Right ventricle myocardium superior (tissue), 1 donor: ENCODE measurements around the gene ZNF804B. TPM values are rescaled to one million over a fixed set of nuclear protein-coding genes. Genes with fewer than 3 reads are reported as not detected.

ENCODE experiments used
- ATAC-seq: fragments of 200-7000 bp; cut with Tn5 transposase; one replicate; pipeline ENCODE4 v1.9.1; 2020; ENCODE audit warnings: mild to moderate bottlenecking; ENCODE audit not compliant: poor library complexity
- DNase-seq: peaks from one replicate; pipeline ENCODE4 v3.0.0-alpha.2; 2020
- intact Hi-C: fragments of 100-400 bp; cut with DNase I; formaldehyde crosslinking; loops from one replicate; pipeline ENCODE4 v1.11.2; 2022
- total RNA-seq: library from RNA; stranded (reverse); fragmentation: NEBNext Ultra II Directional; extraction: Animal tissue kit (Norgen Biotek cat#: 25700); gene quantifications from one replicate; pipeline ENCODE4 v1.2.1, GENCODE V29; 2021
- donor health status: DM: no; HTN: yes; CAD: no; lungs with severe emphysema.

Gene ZNF804B
- total RNA-seq, 1 donor from 2014 or later: not detected

DNA sequence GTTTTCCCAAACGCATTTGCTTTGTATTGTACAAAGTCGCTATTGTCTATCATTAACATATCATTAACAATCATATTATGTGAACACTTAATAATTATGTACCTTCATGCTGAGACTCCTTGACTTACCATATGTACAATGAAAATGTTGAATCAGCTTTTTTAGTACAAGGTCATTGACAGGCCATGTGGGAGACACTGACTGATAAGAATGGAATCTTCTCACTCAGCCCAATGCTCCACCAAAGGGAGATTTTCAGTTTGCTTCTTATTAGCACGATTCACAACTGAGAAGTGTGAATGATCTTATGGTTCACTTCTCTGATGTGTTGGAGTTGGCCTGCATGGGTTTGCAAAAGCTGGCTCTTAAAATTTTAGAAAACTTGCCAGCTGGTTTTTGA, 289.5 kb downstream of the ZNF804B start:
- intact Hi-C loops: no loop called here
- ATAC-seq (no peak), DNase-seq (no peak)

DNA sequence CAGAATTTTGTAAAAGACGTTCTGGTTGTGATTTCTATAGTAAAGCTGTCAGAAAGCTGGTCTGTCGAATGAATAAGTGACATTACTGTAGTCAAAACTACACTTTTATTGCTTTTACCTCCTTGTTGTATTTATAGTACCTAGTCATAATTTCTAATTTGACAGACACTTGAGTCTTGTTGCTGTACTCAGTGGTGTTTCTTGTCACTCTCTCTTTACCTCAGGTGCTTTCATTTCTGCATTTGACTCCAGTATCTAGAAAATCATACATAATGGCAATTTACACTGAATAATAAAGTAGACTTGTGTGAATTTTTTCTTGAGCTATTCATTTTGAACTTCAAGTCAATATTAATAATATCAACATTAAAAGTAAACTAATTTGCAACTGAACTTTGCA, 293.6 kb downstream of the ZNF804B start:
- ATAC-seq (no peak), DNase-seq (no peak)
- intact Hi-C loops: no loop called here

DNA sequence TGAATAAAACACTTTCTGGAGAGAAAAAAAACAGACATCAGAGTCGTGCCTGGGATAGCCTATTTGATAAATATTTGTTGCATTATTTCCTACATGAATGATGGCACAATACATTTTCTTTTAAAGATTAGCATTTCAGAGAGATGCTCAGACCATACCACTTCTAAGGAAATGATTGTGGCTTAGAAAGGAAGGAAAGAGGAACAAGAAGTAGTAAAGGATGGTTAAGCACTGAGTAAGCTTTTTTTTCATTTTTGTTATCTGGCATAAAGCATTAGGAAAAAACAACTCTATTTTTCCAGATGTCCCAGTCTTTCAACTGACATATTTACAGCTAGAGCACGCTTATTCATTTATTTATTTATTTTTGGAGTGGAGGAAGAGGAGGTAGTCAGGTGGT, 294.9 kb downstream of the ZNF804B start:
- DNase-seq (no peak), ATAC-seq (no peak)
- intact Hi-C loops: no loop called here

- intact Hi-C loops: no loop called here
- ATAC-seq: no peak
- no peak for DNase-seq
Measured at GRCh38 chr7:89060234-89060633, 300.7 kb downstream of the ZNF804B start.

DNA sequence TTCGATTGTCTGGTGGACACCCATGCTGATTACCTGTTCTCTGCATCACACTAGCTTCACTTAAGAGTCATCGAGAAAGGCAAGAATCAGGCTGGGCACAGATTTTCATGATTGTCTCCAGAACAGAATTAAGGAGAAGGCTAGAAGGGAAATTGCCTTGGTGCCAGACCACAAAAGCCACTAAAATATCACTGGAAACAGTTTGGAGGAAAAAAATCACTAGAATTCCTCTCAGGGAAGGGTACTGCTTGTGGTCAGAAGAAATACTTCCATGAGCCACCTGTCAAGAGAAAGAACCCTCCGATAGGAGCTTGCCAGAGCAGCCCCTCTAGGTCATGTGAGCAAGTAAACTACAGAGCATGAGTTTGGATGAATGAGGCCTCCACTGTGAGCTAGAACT, 305.3 kb downstream of the ZNF804B start:
- intact Hi-C loops: no loop called here
- DNase-seq (no peak), ATAC-seq (no peak)

- ATAC-seq (no peak), DNase-seq (no peak)
- intact Hi-C loops: no loop called here
Measured at GRCh38 chr7:89067048-89067447, 307.5 kb downstream of the ZNF804B start.

DNA sequence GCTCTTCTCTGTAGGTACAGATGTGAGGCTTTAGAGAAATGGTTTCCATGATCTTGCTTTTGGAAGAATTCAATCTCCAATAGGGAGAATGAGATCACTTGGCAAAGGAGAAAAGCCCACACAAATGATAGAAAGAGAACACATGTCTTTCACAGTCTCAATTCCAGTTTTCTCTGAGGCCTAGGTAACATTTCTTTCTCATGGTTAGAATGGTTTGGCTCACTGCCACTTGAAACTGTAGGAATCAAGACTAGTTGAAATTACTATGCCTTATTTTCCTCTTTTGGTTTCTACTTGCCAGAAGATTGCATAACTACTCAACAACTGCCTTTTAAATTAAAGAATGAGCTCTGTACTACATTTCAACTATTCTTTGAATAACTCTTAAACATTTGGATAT, 312.6 kb downstream of the ZNF804B start:
- ATAC-seq (no peak), DNase-seq (no peak)
- intact Hi-C loops: no loop called here

DNA sequence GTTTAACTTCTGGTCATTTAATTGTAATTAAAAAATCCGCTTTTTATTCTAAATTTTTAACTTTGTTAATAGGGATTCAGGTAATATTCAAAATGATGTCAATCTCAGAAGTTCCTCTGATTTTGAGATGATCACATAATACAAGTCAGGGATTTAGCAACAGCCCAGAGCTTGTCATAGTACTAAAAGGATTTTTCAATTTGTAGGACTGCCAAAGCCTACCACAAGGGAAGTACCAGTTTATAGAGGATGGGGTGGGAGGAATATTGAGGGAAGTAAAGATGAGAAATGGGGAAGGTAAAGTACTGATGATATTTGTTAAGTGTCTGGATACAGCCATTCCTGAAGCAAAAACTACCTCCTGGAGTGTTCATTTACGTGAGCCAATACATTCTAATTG, 314.3 kb downstream of the ZNF804B start:
- intact Hi-C loops: no loop called here
- ATAC-seq (no peak), DNase-seq (no peak)

- intact Hi-C loops: no loop called here
- DNase-seq (no peak), ATAC-seq (no peak)
Measured at GRCh38 chr7:89077992-89078391, 318.5 kb downstream of the ZNF804B start.

DNA sequence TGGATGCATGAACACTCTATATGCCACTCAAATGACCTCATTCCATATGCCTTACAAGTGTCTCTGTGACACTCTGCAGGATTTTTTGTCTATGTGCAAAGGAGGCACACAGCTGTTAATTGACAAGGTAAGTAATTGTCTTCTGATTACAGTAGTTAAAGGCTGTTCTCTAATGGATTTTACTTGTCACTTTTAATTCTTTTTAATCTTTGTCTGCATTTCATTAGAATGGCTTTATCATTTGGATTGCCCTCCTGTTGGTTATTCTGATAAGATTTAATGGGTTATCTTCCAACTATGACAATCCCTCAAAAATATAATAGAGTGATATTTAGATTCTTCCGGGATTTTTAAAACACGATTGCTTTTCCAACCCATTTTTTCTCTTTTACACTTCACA, 326.1 kb downstream of the ZNF804B start:
- DNase-seq: no peak
- ATAC-seq: no peak
- intact Hi-C loops: no loop called here

DNA sequence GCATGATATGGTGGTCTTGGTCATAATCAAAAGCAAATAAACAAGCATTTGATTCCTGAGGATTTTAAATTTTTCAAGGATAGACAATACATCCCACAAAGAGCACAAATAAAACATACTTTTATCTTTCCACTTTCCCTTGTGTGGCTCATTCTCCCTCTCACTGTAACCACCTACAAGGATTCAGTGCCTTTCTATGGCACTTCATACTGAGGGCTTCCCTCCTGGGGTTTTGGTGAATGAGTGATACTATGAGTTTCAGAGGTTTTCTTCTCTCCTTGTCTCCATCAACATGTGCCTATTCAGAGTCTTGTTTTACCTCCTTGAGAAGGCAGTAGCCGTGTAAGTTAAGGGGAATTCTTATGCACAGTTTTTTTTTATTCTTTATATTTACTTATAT, 332.1 kb downstream of the ZNF804B start:
- intact Hi-C loops: no loop called here
- ATAC-seq: no peak
- DNase-seq: no peak

DNA sequence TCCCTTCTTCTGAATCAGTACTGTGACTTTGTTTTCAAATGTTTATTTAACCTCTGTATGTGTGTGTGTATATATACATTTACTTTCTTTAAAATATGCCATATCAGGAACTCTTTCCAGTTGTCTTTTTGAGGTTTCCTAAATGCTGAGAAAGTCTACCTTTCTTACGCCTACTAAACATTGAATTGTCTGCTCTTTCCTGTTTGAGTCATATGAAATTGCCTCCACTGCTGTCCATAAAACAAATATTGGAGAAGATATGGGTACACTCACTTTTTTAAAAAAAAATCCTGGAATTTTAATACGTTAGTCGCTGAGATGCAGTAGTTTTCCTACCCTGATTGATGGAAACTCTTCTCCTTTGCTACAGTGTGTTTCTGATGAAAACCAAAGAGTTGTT, 334.8 kb downstream of the ZNF804B start:
- no peak for DNase-seq
- intact Hi-C loops: no loop called here
- ATAC-seq: no peak

- intact Hi-C loops: no loop called here
- DNase-seq: no peak
- ATAC-seq: no peak
Measured at GRCh38 chr7:89103564-89103963, 344.1 kb downstream of the ZNF804B start.

DNA sequence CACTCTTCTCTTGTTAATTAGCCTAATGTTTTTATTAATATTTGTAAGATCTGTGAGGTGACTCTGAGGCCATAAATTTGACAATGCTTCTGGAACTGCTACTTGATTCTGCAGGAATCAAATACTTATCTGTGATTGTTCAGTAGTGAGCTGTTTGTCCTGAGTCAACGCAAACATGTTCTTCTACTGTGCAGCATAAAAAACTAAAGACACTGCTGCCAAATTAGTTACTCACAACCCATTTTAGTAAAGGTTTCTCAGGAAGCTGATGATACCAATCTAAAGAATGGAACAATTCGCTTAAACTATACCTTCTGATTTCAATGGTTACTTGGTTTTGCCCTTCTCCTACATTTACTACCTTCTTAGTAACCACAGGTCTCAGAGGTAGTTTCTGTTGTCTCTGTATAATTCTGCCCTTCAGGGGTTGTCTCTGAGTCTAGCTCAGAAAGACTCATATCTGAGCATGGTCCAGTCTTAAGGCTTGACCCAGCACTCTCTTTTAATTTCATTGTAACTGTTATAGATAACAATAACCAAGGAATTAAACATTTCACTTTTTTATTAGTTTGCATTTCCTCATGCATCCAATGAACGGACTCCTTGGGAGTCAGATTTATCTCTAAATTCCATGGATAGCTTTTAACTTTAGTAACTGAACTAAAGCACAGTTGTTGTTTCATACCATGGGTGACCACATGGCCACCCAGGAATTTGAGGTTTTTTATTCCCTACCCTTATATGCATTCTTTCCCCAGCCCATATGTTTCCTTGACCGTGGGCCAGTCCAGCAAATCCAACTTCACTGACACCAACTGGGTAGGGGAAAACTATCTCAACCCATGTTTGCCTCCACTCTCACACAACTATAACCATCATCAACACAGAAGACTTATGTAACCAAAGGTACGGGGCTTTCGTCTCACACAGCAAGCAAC, 345.5 kb downstream of the ZNF804B start:
- intact Hi-C loops: no loop called here
- ATAC-seq (no peak), DNase-seq (no peak)

DNA sequence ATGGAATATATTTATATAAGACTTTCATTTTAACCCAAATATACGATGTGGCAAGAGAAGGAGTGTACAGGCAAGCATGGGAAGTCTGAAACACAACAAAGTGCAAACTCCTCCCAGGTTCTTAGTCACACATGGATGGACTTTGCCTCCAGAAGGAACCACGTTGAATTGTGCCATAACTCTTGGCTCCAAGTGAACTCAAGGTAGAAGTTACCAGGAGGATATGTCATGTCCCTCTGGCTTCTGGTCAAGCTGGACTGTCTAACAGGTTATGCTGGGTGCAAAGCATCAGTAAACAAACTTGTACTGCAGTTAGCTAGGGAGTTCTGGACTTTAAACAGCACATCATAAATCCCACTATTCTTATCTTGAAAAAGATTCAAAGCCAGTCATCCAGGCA, 364.4 kb downstream of the ZNF804B start:
- DNase-seq (no peak), ATAC-seq (no peak)
- intact Hi-C loops: no loop called here

- intact Hi-C loops: no loop called here
- DNase-seq (no peak), ATAC-seq (no peak)
Measured at GRCh38 chr7:89129600-89130375, 370.3 kb downstream of the ZNF804B start.

- DNase-seq: no peak
- no peak for ATAC-seq
- intact Hi-C loops: no loop called here
Measured at GRCh38 chr7:89133357-89133756, 373.9 kb downstream of the ZNF804B start.

DNA sequence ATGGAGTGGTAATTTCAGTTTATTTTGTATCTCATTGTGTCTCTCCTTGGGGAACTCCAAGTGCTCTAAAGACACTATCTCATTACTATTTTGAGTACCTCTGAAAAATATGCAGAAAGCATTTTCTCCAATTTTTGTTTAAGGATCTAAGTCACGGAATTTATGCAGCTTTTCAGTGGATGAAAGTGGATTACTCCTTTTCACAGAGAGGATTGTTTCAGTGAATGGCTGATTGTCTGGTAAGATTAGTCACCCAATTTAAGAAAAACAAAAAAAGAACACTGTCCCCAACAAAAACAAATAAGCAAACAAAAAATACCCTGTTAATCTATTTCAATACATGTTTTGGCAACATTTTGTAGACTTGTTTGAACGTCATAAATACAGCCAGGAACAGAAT, 374.3 kb downstream of the ZNF804B start:
- DNase-seq (no peak), ATAC-seq (no peak)
- intact Hi-C loops: no loop called here

DNA sequence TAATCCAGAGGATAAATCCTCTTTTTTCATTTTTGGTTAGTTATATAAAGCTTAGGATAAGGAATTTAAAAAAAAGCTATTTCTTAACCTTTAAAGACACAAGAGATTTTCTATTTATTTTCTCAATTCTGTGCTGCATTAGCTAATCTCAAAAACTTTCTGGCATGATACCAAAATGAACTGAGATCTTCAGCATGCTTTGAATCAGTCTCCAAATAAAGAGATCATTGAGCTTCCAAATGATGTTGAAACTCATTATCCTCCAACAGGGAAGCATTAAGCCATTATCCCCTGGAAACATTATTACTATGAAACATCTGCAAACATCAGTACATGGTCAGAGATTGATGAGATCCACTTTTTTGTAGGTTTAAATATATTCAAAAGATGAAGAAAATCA, 386.3 kb downstream of the ZNF804B start:
- intact Hi-C loops: no loop called here
- ATAC-seq (no peak), DNase-seq (no peak)

GRCh38 chr7:89160107-89160506, 400.6 kb downstream of the ZNF804B start:
- intact Hi-C loops: no loop called here
- no peak for DNase-seq
- no peak for ATAC-seq
